Neuronal stem cell (in vitro differentiated cells): ENCODE results near the gene CYP2W1.
"Not testable (repeated sequence)": the region's sequence is repeated elsewhere in the genome, so short reads cannot be mapped to it uniquely, and the experiment has no call there.

Source experiments
- DNase-seq: peaks from one replicate; pipeline ENCODE4 v3.0.0-alpha.2; 2013; ENCODE audit warnings: low spot score
- H2AFZ ChIP-seq: one replicate; pipeline ENCODE4 v1.6.1; 2013; ENCODE audit warnings: mild to moderate bottlenecking, low read length, inconsistent platforms
- H2AK5ac ChIP-seq: 2 replicates; pipeline ENCODE4 v1.6.1; 2013; ENCODE audit warnings: low read depth, mild to moderate bottlenecking, inconsistent platforms, low read length, moderate library complexity, mixed read lengths
- H2BK120ac ChIP-seq: 2 replicates; pipeline ENCODE4 v1.6.1; 2013; ENCODE audit warnings: low read depth, mild to moderate bottlenecking, inconsistent platforms, low read length, moderate library complexity, mixed read lengths
- H2BK12ac ChIP-seq: one replicate; pipeline ENCODE4 v1.6.1; 2013; ENCODE audit warnings: low read length, inconsistent platforms
- H2BK15ac ChIP-seq: 2 replicates; pipeline ENCODE4 v1.6.1; 2013; ENCODE audit warnings: mild to moderate bottlenecking, low read length, inconsistent platforms, mixed read lengths
- H2BK5ac ChIP-seq: one replicate; pipeline ENCODE4 v1.6.1; 2013; ENCODE audit warnings: inconsistent platforms, mild to moderate bottlenecking, low read length, moderate library complexity
- H3K14ac ChIP-seq: one replicate; pipeline ENCODE4 v1.6.1; 2013; ENCODE audit warnings: low read length, inconsistent platforms
- H3K18ac ChIP-seq: 2 replicates; pipeline ENCODE4 v1.6.1; 2013; ENCODE audit warnings: low read length, inconsistent platforms
- H3K23ac ChIP-seq: 2 replicates; pipeline ENCODE4 v1.6.1; 2013; ENCODE audit warnings: low read depth, mild to moderate bottlenecking, mixed read lengths, low read length, inconsistent platforms; ENCODE audit not compliant: poor library complexity
- H3K27ac ChIP-seq: replicated peaks from 3 replicates; pipeline ENCODE4 v1.5.1; 2013; ENCODE audit warnings: low read length, inconsistent platforms
- H3K27me3 ChIP-seq, 3 experiments: 2 replicates each; pipeline ENCODE4 v1.6.1; 2013; ENCODE audit warnings: low read length in 3 of 3, mild to moderate bottlenecking in 2 of 3, inconsistent platforms in 1 of 3, low read depth in 1 of 3, mixed read lengths in 1 of 3, moderate library complexity in 1 of 3; ENCODE audit not compliant: control insufficient read depth in 3 of 3, insufficient read depth in 3 of 3
- H3K36me3 ChIP-seq, 2 donors: replicated peaks in 1 of 2; 2 replicates each; pipeline ENCODE4 v1.6.1; 2013; ENCODE audit warnings: low read length in 2 of 2; ENCODE audit not compliant: control insufficient read depth in 2 of 2, insufficient read depth in 2 of 2
- H3K4ac ChIP-seq: 2 replicates; pipeline ENCODE4 v1.6.1; 2013; ENCODE audit warnings: inconsistent platforms, mild to moderate bottlenecking, low read length, moderate library complexity
- H3K4me1 ChIP-seq, 2 donors: 1 replicate in 1 of 2; 2 replicates in 1 of 2; pipeline ENCODE4 v1.6.1; 2013; ENCODE audit warnings: low read length in 2 of 2, low read depth in 1 of 2; ENCODE audit not compliant: control insufficient read depth in 2 of 2, insufficient read depth in 1 of 2
- H3K4me2 ChIP-seq: one replicate; pipeline ENCODE4 v1.6.1; 2013; ENCODE audit warnings: mild to moderate bottlenecking, low read length, inconsistent platforms; ENCODE audit not compliant: insufficient read depth, poor library complexity, severe bottlenecking
- H3K4me3 ChIP-seq, 2 donors: 2 replicates each; pipeline ENCODE4 v1.5.1; 2013; ENCODE audit warnings: low read length in 2 of 2, mild to moderate bottlenecking in 2 of 2, inconsistent platforms in 1 of 2, moderate library complexity in 1 of 2
- H3K79me1 ChIP-seq: one replicate; pipeline ENCODE4 v1.6.1; 2013; ENCODE audit warnings: low read depth, mild to moderate bottlenecking, inconsistent platforms, low read length, moderate library complexity
- H3K9ac ChIP-seq: one replicate; pipeline ENCODE4 v1.6.1; 2013; ENCODE audit warnings: mild to moderate bottlenecking, low read depth, low read length, inconsistent platforms; ENCODE audit not compliant: poor library complexity
- H3K9me3 ChIP-seq, 2 donors: replicated peaks in 1 of 2; 2 replicates each; pipeline versions ENCODE3 to v1.6.1; 2013; ENCODE audit warnings: low read length in 2 of 2, mild to moderate bottlenecking in 2 of 2, inconsistent platforms in 1 of 2, low read depth in 1 of 2, mixed read lengths in 1 of 2, moderate library complexity in 1 of 2; ENCODE audit not compliant: control insufficient read depth in 2 of 2, insufficient read depth in 1 of 2
- H4K8ac ChIP-seq: one replicate; pipeline ENCODE4 v1.6.1; 2013; ENCODE audit warnings: low read depth, mild to moderate bottlenecking, inconsistent platforms, low read length, moderate library complexity
- H4K91ac ChIP-seq: one replicate; pipeline ENCODE4 v1.6.1; 2013; ENCODE audit warnings: low read length, low read depth, mild to moderate bottlenecking, inconsistent platforms; ENCODE audit not compliant: poor library complexity
- WGBS, 2 donors: extraction: QIAGEN DNeasy Blood & Tissue Kit; methylation state at CpG; one replicate each; pipeline ENCODE4 v1.1.7; 2013; ENCODE audit warnings: missing lambda C conversion rate in 2 of 2, mixed read lengths in 1 of 2; ENCODE audit not compliant: insufficient read length in 2 of 2, insufficient replicate concordance in 1 of 2; ENCODE audit errors: extremely low coverage in 2 of 2; 5-methylcytosine and 5-hydroxymethylcytosine counted together

CYP2W1 gene

GRCh38 chr7:999149-999879 lies 16.3 kb downstream of the CYP2W1 start:
- no CpG with 5 or more reads among the region's 28 CpGs for WGBS, 2 donors
- Histone ChIP-seq H3K23ac (no peak overlapping the region), H3K27ac (peak overlapping the region; percentile 56)

GRCh38 chr7:999941-1000935 lies 17.3 kb downstream of the CYP2W1 start:
- H3K18ac ChIP-seq = peak overlapping the region; percentile 44
- H2BK12ac ChIP-seq = peak overlapping the region; percentile 91
- H2BK15ac ChIP-seq = no peak overlapping the region
- H3K27me3 ChIP-seq = no peaks in the 10 kb centered on the region
- peaks cover 0 to 8% of the 10 kb centered on the region in 2 donors for H3K4me1 ChIP-seq
- no peaks in the 10 kb centered on the region for H3K9me3 ChIP-seq
- peak overlapping the region; percentile 29 for H4K8ac ChIP-seq
- H2AFZ ChIP-seq = no peak overlapping the region
- peak overlapping the region; percentile 92 for H2AK5ac ChIP-seq
- no peak for DNase-seq
- no peak overlapping the region for H3K4me2 ChIP-seq
- peak overlapping the region; percentile 85 for H4K91ac ChIP-seq
- 100% methylated on average over 1 of the region's 52 CpGs; no CpG with 5 or more reads in 1 of the 2 donors for WGBS, 2 donors
- H3K4ac ChIP-seq = peak overlapping the region; percentile 66
- H3K79me1 ChIP-seq = peaks cover 2% of the 10 kb centered on the region
- no peak overlapping the region for H2BK120ac ChIP-seq
- peaks cover 10 to 60% of the 10 kb centered on the region in 2 donors for H3K36me3 ChIP-seq
- H2BK5ac ChIP-seq = no peak overlapping the region
- peak overlapping the region; percentile 96 for H3K14ac ChIP-seq
- no peak overlapping the region for H3K23ac ChIP-seq
- peak overlapping the region; percentile 56 for H3K27ac ChIP-seq
- H3K4me3 ChIP-seq = no peak overlapping the region
- peak overlapping the region; percentile 75 for H3K9ac ChIP-seq

More at GRCh38 chr7:999149-999879, 16.3 kb downstream of the CYP2W1 start:
- Histone ChIP-seq H4K91ac (peak overlapping the region; percentile 85), H3K4ac (peak overlapping the region; percentile 66), H2BK5ac (no peak overlapping the region), H3K9me3 (no peaks in the 10 kb centered on the region), H2BK12ac (no peak overlapping the region), H3K4me1 (peaks cover 0 to 8% of the 10 kb centered on the region in 2 donors), H3K27me3 (no peaks in the 10 kb centered on the region), H3K79me1 (peaks cover 2% of the 10 kb centered on the region), H2BK120ac (no peak overlapping the region), H4K8ac (no peak overlapping the region), H2BK15ac (no peak overlapping the region), H3K18ac (peak overlapping the region; percentile 44), H3K36me3 (peaks cover 10 to 60% of the 10 kb centered on the region in 2 donors), H2AFZ (no peak overlapping the region), H3K4me2 (no peak overlapping the region), H3K4me3 (no peak overlapping the region), H3K9ac (peak overlapping the region; percentile 75), H2AK5ac (peak overlapping the region; percentile 92), H3K14ac (peak overlapping the region; percentile 96)
- DNase-seq = no peak

- WGBS, 2 donors = no CpG with 5 or more reads among the region's 14 CpGs
- not testable (repeated sequence) for DNase-seq, H2BK5ac ChIP-seq
Observed at GRCh38 chr7:1001069-1001770, 18.2 kb downstream of the CYP2W1 start.

More at GRCh38 chr7:1001069-1001770, 18.2 kb downstream of the CYP2W1 start:
- not testable (repeated sequence) for H3K4me1 ChIP-seq, H3K79me1 ChIP-seq, H2AFZ ChIP-seq, H4K8ac ChIP-seq, H3K27ac ChIP-seq, H3K27me3 ChIP-seq, H3K9me3 ChIP-seq, H3K9ac ChIP-seq, H2BK12ac ChIP-seq, H2BK120ac ChIP-seq, H3K23ac ChIP-seq, H3K4me3 ChIP-seq, H4K91ac ChIP-seq, H3K18ac ChIP-seq, H3K4me2 ChIP-seq, H3K4ac ChIP-seq, H2BK15ac ChIP-seq, H3K14ac ChIP-seq, H2AK5ac ChIP-seq
- peaks cover 10 to 56% of the 10 kb centered on the region in 2 donors for H3K36me3 ChIP-seq
